ENCODE data around the gene SNRPE.

The SNRPE gene

GRCh38 chr1:203880606-203881005, 19.2 kb downstream of the SNRPE start:
- DNase-seq (ENCODE audit: low read depth in 2 of 2): no peak

DNA sequence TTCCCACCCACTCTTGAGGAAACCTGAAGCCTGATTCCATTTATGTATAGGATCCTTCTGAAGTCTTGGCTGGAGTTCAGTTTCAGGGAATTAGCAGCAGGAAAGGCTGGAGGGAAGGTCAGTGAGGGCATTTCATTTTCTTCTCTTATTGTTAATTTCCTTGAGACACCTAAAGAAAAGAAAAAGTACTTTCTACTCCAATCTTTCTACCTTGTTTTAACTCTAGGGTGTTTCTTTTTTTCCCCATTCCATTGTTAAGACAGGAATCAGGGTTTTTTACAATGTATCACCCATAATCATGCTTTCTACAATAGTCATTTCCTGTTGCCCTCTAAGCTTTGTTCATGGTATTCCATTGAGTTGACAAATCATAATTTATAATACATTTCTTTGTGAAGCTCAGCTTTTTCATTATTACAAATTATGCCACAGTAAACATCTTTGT, 27.4 kb downstream of the SNRPE start:
- DNase-seq (ENCODE audit: low read depth in 2 of 2): no peak

- no peak for DNase-seq (ENCODE audit: low read depth in 2 of 2)
Observed at GRCh38 chr1:203891950-203892349, 30.6 kb downstream of the SNRPE start.

DNA sequence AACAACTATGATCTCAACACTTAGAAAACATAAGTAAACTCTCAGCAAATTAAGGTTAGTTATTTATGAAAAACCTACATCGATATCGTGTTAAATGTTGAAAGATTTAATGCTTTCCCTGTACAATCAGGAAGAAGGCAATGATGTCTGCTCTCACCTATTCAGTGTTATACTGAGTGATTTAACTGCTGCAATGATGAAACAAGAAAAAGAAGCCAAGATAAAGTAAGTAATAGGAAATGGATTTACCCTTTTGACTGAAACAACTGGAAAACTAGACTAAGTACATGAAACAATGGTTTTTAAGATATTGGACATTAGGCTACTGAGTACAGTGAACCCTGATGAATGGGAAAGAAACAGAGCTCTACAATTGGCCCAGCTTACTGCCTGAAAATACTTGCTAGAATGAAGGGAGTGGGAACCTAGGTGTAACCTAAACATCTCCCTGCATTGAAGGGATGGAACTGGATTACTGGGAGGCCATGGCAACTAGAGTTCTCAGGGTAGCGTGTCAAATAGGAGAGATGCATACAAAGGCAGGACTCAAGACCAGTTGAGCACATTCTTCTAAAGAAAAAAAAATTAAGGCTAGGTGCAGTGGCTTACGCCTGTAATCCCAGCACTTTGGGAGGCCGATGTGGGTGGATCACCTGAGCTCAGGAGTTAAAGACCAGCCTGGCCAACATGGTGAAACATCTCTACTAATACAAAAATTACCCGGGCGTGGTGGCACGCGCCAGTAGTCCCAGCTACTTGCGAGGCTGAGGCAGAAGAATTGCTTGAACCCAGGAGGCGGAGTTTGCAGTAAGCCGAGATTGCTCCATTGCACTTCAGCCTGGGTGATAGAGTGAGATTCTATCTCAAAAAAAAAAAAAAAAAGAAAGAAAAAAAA, 37.3 kb downstream of the SNRPE start:
- DNase-seq (ENCODE audit: low read depth in 2 of 2): no peak

DNA sequence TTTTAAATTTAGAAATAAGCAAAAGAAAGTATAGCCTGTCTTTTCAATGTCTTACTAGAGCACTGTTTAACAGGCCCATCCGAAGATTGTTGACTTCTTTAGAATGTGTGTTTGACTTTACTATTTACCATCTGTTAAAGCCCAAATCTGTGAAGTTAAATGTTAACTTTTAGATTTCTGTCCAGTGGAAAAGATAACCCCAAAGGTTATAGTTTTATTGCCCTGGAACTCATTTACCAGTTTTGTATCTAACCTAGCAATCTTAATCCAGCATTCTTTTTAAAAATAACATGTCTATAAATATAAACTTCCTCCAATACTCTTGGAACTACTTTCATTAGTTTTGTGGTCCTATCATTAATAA, 37.9 kb downstream of the SNRPE start:
- DNase-seq (ENCODE audit: low read depth in 2 of 2): no peak

- no peak for DNase-seq (ENCODE audit: low read depth in 2 of 2)
Observed at GRCh38 chr1:203899869-203900714, 38.7 kb downstream of the SNRPE start.

- DNase-seq (ENCODE audit: low read depth in 2 of 2): no peak
Observed at GRCh38 chr1:203901581-203901980, 40.2 kb downstream of the SNRPE start.

DNA sequence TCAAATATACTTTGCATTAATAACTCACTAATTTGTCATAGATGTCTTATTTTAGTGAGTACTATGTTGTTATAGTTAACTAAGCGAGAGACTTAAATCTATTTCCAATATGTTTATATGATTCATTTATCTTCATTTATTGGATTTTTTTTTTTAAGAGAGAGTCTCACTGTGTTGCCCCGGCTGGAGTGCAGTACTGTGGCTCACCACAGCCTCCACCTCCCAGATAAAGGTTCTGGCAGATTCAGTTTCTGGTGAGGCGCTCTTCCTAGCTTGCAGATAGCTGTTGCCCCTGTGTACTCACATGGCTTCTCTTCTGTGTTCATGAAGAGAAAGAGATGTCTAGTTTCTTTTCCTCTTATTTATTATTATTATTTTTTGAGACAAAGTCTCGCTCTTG, 43.9 kb downstream of the SNRPE start:
- no peak for DNase-seq (ENCODE audit: low read depth in 2 of 2)

DNA sequence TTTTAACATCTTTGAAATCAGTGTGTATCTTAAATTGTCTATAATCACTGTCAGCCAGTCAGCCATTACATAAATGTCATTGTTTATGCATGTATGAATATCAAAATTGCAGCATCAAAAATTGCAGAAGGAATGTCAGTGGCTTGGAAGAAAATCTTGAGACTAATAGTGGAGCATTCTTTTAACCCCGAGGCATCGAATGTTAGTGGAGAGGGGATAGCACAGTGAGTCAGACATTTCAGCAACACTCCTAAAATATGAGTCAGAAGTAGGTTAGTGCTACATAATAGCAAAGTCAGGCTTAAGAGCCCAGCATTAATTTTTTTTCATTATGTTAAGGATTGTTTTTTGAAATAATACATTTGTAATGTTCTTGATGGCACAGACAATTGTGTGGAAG, 45.5 kb downstream of the SNRPE start:
- no peak for DNase-seq (ENCODE audit: low read depth in 2 of 2)

DNA sequence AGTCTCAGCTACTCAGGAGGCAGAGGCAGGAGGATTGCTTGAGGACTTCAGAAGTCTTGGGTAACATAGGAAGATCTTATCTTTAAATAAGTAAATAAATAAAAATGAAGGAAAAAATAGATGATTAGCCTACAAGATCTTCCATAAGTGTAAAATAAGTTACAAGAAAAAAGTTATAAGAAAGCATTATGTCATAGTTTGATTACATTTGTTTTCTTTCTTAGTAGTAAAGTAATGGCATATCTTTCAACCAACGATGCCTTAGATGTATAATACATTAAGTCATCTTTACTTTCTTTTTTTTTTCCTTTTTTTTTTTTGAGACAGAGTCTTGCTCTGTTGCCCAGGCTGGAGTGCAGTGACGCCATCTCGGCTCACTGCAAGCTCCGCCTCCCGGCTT, 46.5 kb downstream of the SNRPE start:
- no peak for DNase-seq (ENCODE audit: low read depth in 2 of 2)

GRCh38 chr1:203911806-203912205, 50.4 kb downstream of the SNRPE start:
- no peak for DNase-seq (ENCODE audit: low read depth in 2 of 2)

DNA sequence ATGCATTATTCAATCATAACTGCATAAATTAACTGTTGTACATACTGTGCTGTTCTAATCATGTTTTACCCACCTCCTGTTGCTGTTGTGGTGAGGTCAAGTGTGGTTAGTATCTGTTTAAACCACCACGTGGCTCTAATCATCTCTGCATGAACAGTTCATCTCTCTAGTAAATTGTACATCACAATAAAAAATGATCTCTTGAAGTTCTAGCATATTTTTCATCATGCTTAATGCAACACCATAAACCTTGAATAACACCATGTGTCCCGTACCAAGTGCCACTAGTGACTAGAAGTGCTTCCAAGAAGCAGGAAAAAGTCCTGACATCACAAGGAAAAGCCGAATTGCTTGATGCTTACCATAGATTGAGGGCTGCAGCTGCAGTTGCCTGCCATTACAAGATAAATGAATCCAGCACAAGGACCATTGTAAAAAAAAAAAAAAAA, 51.7 kb downstream of the SNRPE start:
- no peak for DNase-seq (ENCODE audit: low read depth in 2 of 2)

- no peak for DNase-seq (ENCODE audit: low read depth in 2 of 2)
Observed at GRCh38 chr1:203914292-203914691, 52.9 kb downstream of the SNRPE start.

GRCh38 chr1:203915811-203916210, 54.4 kb downstream of the SNRPE start:
- DNase-seq (ENCODE audit: low read depth in 2 of 2): no peak

DNA sequence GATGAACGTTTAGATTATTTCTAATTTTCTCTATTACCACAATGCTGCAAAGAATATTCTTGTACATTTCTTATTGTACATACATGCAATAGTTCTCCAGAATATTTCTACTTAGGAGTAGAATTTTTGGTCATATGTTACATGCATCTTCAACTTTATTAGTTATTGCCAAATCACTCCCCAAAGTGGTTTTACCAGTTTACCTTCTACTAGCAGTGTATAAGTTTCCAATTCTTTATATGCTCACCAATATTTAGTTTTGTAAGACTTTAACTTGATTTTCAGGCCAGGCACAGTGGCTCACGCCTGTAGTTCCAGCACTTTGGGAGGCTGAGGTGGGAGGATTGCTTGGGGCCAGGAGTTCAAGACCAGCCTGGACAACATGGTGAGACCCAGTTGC, 55.4 kb downstream of the SNRPE start:
- no peak for DNase-seq (ENCODE audit: low read depth in 2 of 2)

All from stimulated activated CD4-positive, alpha-beta T cell treated with anti-CD3 and anti-CD28 coated beads, Interleukin-4, amount 100 ng/mL, for 48 hours (primary cell).